SK-N-SH treated with all-trans-retinoic acid at 6 μM for 48 hours (cell line): Measurements from ENCODE around the gene OR13C2.

Source experiments
- ATAC-seq: fragments of 200-7000 bp; cut with Tn5 transposase; 3 replicates; pipeline ENCODE4 v1.9.1; 2020; ENCODE audit warnings: mild to moderate bottlenecking, moderate library complexity
- CSRNP3 ChIP-seq: fragments of 250-450 bp; sonication (Bioruptor Pico); IDR thresholded peaks from 2 replicates; pipeline ENCODE4 v1.5.1; 2021; ENCODE audit warnings: mild to moderate bottlenecking, moderate library complexity
- ESRRG ChIP-seq: fragments of 250-450 bp; sonication (Bioruptor Pico); IDR thresholded peaks from 2 replicates; pipeline ENCODE4 v1.6.1; 2021; ENCODE audit warnings: mild to moderate bottlenecking
- OSR1 ChIP-seq: fragments of 250-450 bp; sonication (Bioruptor Pico); IDR thresholded peaks from 2 replicates; pipeline ENCODE4 v1.8.0; 2022; ENCODE audit warnings: moderate library complexity, mild to moderate bottlenecking, inconsistent platforms
- PPARA ChIP-seq: fragments of 250-450 bp; sonication (Bioruptor Pico); IDR thresholded peaks from 2 replicates; pipeline ENCODE4 v1.5.0; 2020; ENCODE audit warnings: mild to moderate bottlenecking, borderline replicate concordance
- RARB ChIP-seq: fragments of 250-450 bp; sonication (Bioruptor Pico); IDR thresholded peaks from 2 replicates; pipeline ENCODE4 v1.8.0; 2021; ENCODE audit warnings: mild to moderate bottlenecking, moderate library complexity
- TCF4 ChIP-seq: fragments of 250-450 bp; sonication (Bioruptor Pico); IDR thresholded peaks from 2 replicates; pipeline ENCODE4 v1.8.0; 2021; ENCODE audit warnings: mild to moderate bottlenecking, moderate library complexity, borderline replicate concordance
- TSHZ2 ChIP-seq: fragments of 250-450 bp; sonication (Bioruptor Pico); IDR thresholded peaks from 2 replicates; pipeline ENCODE4 v1.5.0; 2020; ENCODE audit warnings: mild to moderate bottlenecking, moderate library complexity
- ZNF70 ChIP-seq: fragments of 450-650 bp; formaldehyde crosslinking; IDR thresholded peaks from 2 replicates; pipeline ENCODE4 v1.5.0; 2020; ENCODE audit warnings: mild to moderate bottlenecking, moderate library complexity

OR13C2 gene

GRCh38 chr9:104555521-104555920, 49.9 kb downstream of the OR13C2 start:
- ATAC-seq = no peak
- no peak for TF ChIP-seq OSR1 (CRISPR knock-in tag)
- no peak for TF ChIP-seq TSHZ2
- TF ChIP-seq ZNF70 (CRISPR knock-in tag) = no peak
- TF ChIP-seq RARB = no peak
- TF ChIP-seq CSRNP3 (CRISPR knock-in tag) = no peak
- no peak for TF ChIP-seq PPARA (CRISPR knock-in tag)
- TF ChIP-seq TCF4 (CRISPR knock-in tag) = no peak
- no peak for TF ChIP-seq ESRRG (CRISPR knock-in tag)
